ENCODE data around the gene FFAR3.

The FFAR3 gene

DNA sequence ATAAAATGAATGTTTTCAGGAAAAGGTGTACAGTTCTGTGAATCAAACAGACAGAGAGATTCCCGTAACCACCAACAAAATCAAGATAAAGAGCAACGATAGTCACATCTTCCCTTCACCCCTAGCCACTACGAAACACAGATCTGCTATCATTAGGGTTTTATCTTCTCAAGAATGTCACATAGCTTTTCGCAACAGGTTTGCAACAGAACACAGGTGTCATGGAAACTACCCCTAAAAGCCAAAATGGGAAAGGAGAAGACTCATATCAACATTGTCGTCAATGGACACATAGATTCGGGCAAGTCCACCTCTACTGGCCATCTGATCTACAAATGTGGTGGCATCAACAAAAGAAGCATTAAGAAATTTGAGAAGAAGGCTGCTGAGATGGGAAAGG lies 23.7 kb downstream of the FFAR3 start:
- DNase-seq (ENCODE audit: low read depth), result no peak
- H3K4me3 ChIP-seq (ENCODE audit: control insufficient read depth, low read depth, low read length), result no peak overlapping the region
- TF ChIP-seq, protein P1, sequence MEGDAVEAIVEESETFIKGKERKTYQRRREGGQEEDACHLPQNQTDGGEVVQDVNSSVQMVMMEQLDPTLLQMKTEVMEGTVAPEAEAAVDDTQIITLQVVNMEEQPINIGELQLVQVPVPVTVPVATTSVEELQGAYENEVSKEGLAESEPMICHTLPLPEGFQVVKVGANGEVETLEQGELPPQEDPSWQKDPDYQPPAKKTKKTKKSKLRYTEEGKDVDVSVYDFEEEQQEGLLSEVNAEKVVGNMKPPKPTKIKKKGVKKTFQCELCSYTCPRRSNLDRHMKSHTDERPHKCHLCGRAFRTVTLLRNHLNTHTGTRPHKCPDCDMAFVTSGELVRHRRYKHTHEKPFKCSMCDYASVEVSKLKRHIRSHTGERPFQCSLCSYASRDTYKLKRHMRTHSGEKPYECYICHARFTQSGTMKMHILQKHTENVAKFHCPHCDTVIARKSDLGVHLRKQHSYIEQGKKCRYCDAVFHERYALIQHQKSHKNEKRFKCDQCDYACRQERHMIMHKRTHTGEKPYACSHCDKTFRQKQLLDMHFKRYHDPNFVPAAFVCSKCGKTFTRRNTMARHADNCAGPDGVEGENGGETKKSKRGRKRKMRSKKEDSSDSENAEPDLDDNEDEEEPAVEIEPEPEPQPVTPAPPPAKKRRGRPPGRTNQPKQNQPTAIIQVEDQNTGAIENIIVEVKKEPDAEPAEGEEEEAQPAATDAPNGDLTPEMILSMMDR (conservative IDR thresholded peaks at IDR 0.05; ENCODE audit: control insufficient read depth, insufficient read depth, low read depth, low read length), result no peak

DNA sequence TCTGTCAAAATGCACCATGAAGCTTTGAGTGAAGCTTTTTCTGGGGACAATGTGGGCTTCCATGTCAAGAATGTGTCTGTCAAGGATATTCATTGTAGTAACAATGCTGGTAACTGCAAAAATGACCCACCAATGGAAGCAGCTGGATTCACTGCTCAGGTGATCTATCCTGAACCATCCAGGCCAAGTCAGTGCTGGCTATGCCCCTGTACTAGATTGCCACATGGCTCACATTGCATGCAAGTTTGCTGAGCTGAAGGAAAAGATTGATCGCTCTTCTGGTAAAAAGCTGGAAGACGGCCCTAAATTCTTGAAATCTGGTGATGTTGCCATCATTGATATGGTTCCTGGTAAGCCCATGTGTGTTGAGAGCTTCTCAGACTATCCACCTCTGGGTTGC lies 25.3 kb downstream of the FFAR3 start:
- H3K4me3 ChIP-seq (ENCODE audit: control insufficient read depth, low read depth, low read length), result no peak overlapping the region
- TF ChIP-seq, protein P1 (conservative IDR thresholded peaks at IDR 0.05; ENCODE audit: control insufficient read depth, insufficient read depth, low read depth, low read length), result no peak

DNA sequence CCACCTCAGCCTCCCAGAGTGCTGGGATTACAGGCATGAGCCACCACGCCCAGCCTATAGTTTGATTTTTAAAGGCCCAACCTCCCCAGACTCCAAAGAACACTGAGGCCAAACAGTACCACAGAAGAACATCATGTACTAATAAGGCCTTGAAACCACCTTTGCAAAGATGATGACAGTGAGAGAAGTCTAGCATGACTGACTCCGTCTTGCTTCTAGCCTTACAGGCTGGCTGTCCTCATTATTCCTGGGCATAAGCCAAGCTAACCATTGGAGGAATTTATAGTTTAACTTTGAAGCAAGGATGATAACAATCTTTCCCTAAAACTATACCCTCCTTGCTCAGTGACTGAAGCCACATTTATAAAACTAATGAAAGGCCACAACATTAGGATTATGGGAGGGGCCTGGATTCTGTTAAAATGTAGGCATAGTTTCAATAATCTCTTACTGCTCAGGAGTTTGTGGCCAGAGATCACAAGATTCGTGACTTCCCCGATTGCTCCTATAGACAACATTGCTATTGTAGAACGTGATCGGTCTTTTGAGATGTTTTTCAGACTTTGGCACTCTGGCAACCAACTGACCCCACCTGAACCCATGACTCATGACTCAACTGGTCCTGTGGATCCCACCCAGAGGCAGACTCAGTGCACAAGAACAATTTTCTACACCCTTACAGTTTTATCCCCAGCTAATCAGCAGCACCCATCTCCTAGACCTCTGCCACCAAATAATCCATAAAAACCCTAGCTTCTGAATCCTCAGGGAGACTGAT lies 30.2 kb downstream of the FFAR3 start:
- TF ChIP-seq, protein P1 (conservative IDR thresholded peaks at IDR 0.05; ENCODE audit: control insufficient read depth, insufficient read depth, low read depth, low read length), result no peak
- no peak overlapping the region for H3K4me3 ChIP-seq (ENCODE audit: control insufficient read depth, low read depth, low read length)
- DNase-seq (ENCODE audit: low read depth), result no peak

More for the DNA sequence above, 25.3 kb downstream of the FFAR3 start:
- no peak for DNase-seq (ENCODE audit: low read depth)

DNA sequence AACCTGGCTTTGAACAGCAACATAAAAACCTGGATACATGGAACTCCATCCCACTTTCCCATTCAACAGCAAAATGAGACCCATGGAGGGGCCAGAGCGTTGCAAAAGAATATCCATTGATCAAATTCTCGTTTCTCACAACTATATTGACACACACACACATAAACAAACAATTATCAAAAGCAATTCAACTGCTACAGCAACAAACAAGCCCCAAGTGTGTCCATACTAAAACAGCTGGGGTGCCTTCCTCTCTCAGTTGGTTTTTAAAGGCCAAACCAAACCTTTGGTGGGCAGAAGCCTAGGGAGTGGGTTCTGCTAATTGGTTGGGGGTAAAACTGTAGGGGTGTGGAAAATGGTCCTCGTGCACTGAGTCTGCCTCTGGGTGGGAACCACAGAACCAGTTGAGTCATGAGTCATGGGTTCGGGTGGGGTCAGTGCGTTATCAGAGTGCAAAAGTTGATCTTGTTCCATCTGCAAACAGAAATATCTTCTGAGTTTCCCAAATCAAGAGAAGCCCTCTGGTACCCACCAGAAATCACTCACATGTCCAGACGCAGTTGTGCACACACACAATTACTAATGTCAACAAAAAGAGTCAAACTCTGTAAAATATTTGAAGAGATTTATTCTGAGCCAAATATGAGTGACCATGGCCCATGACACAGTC lies 31.1 kb downstream of the FFAR3 start:
- no peak overlapping the region for H3K4me3 ChIP-seq (ENCODE audit: control insufficient read depth, low read depth, low read length)
- DNase-seq (ENCODE audit: low read depth), result no peak
- TF ChIP-seq, protein P1 (conservative IDR thresholded peaks at IDR 0.05; ENCODE audit: control insufficient read depth, insufficient read depth, low read depth, low read length), result no peak

DNA sequence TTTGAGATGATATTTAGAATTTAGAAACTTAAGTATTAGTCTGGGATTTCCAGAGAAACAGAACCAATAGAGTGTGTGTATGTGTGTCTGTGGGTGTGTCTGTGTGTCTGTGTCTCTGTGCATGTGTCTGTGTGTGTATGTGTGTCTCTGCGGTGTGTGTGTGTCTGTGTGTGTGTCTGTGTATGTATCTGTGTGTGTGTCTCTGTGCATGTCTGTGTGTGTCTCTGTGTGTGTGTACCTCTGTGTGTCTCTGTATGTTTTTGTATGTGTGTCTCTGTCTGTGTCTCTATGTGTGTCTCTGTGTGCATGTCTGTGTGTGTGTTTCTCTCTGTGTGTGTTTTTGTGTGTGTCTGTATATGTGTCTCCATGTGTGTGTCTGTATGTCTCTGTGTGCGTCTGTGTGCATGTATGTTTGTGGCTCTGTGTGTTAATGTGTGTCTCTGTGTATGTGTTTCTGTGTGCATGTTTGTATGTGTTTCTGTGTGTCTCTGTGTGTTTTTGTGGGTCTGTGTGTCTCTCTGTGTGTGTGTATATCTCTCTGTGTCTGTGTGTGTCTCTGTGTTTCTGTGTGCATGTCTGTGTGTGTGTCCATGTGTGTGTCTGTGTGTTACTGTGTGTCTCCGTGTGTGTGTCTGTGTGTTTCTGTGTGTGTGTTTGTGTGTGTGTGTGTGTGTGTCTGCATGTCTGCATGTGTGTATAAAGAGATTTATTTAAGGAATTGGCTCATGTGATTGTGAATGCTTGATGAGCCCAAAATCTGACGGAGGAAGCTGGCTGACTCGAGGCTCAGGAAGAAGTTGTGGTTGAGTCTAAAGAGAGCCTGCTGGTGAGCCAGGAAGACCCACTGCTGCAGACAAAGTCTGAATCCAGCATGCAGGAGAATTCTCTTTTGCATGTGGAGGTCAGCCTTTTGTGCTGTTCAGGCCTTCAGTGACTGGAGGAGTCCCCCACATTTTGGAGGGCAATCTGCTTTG lies 34.8 kb downstream of the FFAR3 start:
- DNase-seq (ENCODE audit: low read depth), result no peak
- H3K4me3 ChIP-seq (ENCODE audit: control insufficient read depth, low read depth, low read length), result no peak overlapping the region
- TF ChIP-seq, protein P1 (conservative IDR thresholded peaks at IDR 0.05; ENCODE audit: control insufficient read depth, insufficient read depth, low read depth, low read length), result no peak

Measured in fibroblast of mammary gland (primary cell).